Stomach (tissue), 9 donors: ENCODE measurements around the gene FCAMR. TPM values are rescaled to one million over a fixed set of nuclear protein-coding genes. Genes with fewer than 3 reads are reported as not detected.

Experiments used
- DNase-seq, 2 donors: peaks; one replicate each; pipeline versions ENCODE4 v3.0.0 to v3.0.0-alpha.2; 2013 to 2019
- H3K27ac ChIP-seq, 5 donors: fragments of 200-600 bp in 4 of 5; sonication (generic) in 4 of 5; one replicate each; pipeline ENCODE4 v1.5.1; 2013 to 2019; ENCODE audit warnings: mild to moderate bottlenecking in 1 of 5, moderate library complexity in 1 of 5
- H3K27me3 ChIP-seq, 3 donors: fragments of 200-600 bp; sonication (generic); one replicate each; pipeline ENCODE4 v1.5.1; 2017 to 2019; ENCODE audit warnings: mixed run types in 1 of 3
- H3K36me3 ChIP-seq, 4 donors: fragments of 200-600 bp; sonication (generic); 1 replicate in 3 of 4; 2 replicates in 1 of 4; pipeline ENCODE4 v1.5.1; 2016 to 2019
- H3K4me1 ChIP-seq, 4 donors: fragments of 200-600 bp; sonication (generic); one replicate each; pipeline ENCODE4 v1.5.1; 2016 to 2019
- H3K4me3 ChIP-seq, 4 donors: fragments of 200-600 bp; sonication (generic) in 3 of 4; one replicate each; pipeline ENCODE4 v1.5.1; 2016 to 2019; ENCODE audit warnings: mild to moderate bottlenecking in 1 of 4
- H3K9me3 ChIP-seq, 4 donors: fragments of 200-600 bp; sonication (generic); one replicate each; pipeline ENCODE4 v1.5.1; 2016 to 2019
- EP300 ChIP-seq: sonication (generic); formaldehyde crosslinking; IDR thresholded peaks from one replicate; pipeline ENCODE4 v1.6.1; 2017; ENCODE audit warnings: antibody characterized with exemption
- POLR2A ChIP-seq, 4 donors: fragments of 450-650 bp; IDR thresholded peaks; one replicate each; pipeline ENCODE4 v1.6.1; 2016; ENCODE audit warnings: antibody characterized with exemption in 4 of 4, control low read depth in 2 of 4, mild to moderate bottlenecking in 1 of 4, moderate library complexity in 1 of 4
- POLR2AphosphoS5 ChIP-seq, 3 donors: sonication (generic); formaldehyde crosslinking; IDR thresholded peaks; one replicate each; pipeline ENCODE4 v1.6.1; 2016; ENCODE audit warnings: antibody characterized with exemption in 3 of 3
- WGBS, 5 donors: extraction: QIAGEN DNeasy Blood & Tissue Kit in 3 of 5; methylation state at CpG; one replicate each; pipeline versions ENCODE4 v1.1.5 to v1.1.7; 2013 to 2018; 5-methylcytosine and 5-hydroxymethylcytosine counted together
- intact Hi-C: fragments of 100-400 bp; cut with DNase I; formaldehyde crosslinking; loops from one replicate; pipeline ENCODE4 v1.15.1; 2023; ENCODE audit warnings: low total_unique reads
- polyA plus RNA-seq, 3 donors: library from polyadenylated mRNA; stranded (reverse); fragments of 200-250 nt; gene quantifications; one replicate each; pipeline ENCODE4 v1.2.3, GENCODE V29; 2013
- total RNA-seq, 5 donors: library from RNA; depleted of rRNA; stranded (reverse); fragments of >200 nt; gene quantifications; one replicate each; pipeline versions ENCODE4 v1.1.0 to v1.2.3, GENCODE V29; 2014 to 2016
- TF ChIP-seq, protein P1 (sequence below), 7 experiments: fragments of 450-650 bp in 4 of 7; fragments of 200-600 bp in 3 of 7; sonication (generic) in 3 of 7; IDR thresholded peaks; one replicate each; pipeline ENCODE4 v1.5.1; 2016 to 2019; ENCODE audit warnings: antibody characterized with exemption in 7 of 7, control low read depth in 2 of 7, mild to moderate bottlenecking in 1 of 7
- donor health status: healthy with polysubstance abuse.
- donor health status: Bipolar disorder and iron deficiency.
- donor health status: healthy.

FCAMR gene
- total and polyA plus RNA-seq, 8 donors: 0.30 to 0.58 (median 0.37) TPM; not detected in 5

DNA sequence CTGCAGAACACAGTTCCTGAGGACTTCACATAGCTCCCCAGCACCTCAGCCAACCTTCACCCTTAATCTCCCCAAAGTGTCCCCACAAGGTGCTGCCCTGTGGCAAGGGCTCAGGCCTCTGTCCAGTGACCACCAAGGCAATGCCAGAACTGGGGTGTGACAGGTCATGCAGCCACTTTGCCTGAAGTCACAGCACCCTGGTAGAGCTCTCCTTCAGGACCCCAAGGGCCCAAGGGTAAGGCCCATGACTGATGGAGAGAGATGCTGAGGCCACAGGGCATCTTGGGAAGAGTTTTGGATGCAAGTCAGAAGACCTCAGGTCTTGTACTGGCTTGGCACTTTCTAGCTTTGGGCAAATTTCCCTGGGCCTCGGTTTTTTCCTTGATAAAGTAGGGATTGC is 47.7 kb downstream of the FCAMR start:
- H3K36me3 ChIP-seq: no peaks in the 10 kb centered on the region
- H3K9me3 ChIP-seq: no peaks in the 10 kb centered on the region
- WGBS, 5 donors: 11 to 75% (median 50%) methylated on average over 1 of the region's 1 CpG

DNA sequence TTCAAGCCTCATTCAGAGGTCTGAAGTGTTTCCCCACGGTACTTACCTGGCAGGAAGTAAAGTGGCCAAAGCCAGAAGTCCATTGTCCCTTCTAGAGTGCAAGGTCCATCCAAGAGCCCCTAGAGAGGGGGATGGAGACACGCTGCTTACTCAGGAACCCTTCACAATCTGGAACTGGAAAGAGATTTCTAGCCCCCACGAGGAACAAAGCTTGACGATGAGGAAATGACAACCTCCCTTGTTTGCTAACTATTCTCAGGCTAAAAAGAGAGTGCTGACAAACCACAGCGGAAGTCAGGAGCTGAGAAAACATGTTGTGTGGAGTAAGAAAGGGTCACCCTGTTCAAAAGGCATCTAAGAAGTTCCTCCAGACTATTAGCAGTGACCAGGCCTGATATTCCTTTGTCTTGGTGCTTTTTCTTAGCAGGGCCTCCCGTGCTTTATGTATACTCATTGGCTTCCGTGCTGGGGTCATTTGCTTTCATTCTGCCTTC is 48.4 kb downstream of the FCAMR start, which contains the start of gene FCMR:
Gene FCMR (minus strand): TSS at position 170 of the 494 bp plus-strand sequence. CDS start 87 bp downstream, at position 83.
- peak in 1 of 2 donors; percentile 83 for DNase-seq
- H3K27me3 ChIP-seq: no peaks in the 10 kb centered on the region
- H3K4me1 ChIP-seq: peaks cover 5 to 15% (median 10%) of the 10 kb centered on the region in 4 donors
- no peaks in the 10 kb centered on the region for H3K36me3 ChIP-seq
- WGBS, 5 donors: 17 to 45% (median 33%) methylated on average over 7 of the region's 7 CpGs
- H3K9me3 ChIP-seq: no peaks in the 10 kb centered on the region
- TF ChIP-seq EP300 (no peak), POLR2AphosphoS5 (IDR thresholded peaks at IDR 0.05) (peak in 2 of 3 donors; percentile 16 to 45), POLR2A (IDR thresholded peaks at IDR 0.05) (no peak)
- TF ChIP-seq, protein P1, sequence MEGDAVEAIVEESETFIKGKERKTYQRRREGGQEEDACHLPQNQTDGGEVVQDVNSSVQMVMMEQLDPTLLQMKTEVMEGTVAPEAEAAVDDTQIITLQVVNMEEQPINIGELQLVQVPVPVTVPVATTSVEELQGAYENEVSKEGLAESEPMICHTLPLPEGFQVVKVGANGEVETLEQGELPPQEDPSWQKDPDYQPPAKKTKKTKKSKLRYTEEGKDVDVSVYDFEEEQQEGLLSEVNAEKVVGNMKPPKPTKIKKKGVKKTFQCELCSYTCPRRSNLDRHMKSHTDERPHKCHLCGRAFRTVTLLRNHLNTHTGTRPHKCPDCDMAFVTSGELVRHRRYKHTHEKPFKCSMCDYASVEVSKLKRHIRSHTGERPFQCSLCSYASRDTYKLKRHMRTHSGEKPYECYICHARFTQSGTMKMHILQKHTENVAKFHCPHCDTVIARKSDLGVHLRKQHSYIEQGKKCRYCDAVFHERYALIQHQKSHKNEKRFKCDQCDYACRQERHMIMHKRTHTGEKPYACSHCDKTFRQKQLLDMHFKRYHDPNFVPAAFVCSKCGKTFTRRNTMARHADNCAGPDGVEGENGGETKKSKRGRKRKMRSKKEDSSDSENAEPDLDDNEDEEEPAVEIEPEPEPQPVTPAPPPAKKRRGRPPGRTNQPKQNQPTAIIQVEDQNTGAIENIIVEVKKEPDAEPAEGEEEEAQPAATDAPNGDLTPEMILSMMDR (IDR thresholded peaks at IDR 0.05): no peak
- peak within 1 kb of the TSS in 2 of 4 donors; percentile 20 for H3K4me3 ChIP-seq
- peak within 1 kb of the TSS; percentile 41 to 71 (median 63) for H3K27ac ChIP-seq
- intact Hi-C loops: no loop called here

More for the DNA sequence above, 47.7 kb downstream of the FCAMR start:
- Histone ChIP-seq H3K4me1 (peaks cover 5 to 19% (median 12%) of the 10 kb centered on the region in 4 donors), H3K4me3 (no peak overlapping the region), H3K27ac (peak overlapping the region; percentile 0 to 71 (median 63)), H3K27me3 (no peaks in the 10 kb centered on the region)
- no peak for DNase-seq
- TF ChIP-seq, protein P1 (IDR thresholded peaks at IDR 0.05): no peak
- TF ChIP-seq POLR2AphosphoS5 (IDR thresholded peaks at IDR 0.05) (no peak), POLR2A (IDR thresholded peaks at IDR 0.05) (no peak), EP300 (no peak)
- intact Hi-C loops: no loop called here

- H3K27ac ChIP-seq: no peak overlapping the region
- no peak for DNase-seq
- no peaks in the 10 kb centered on the region for H3K36me3 ChIP-seq
- intact Hi-C loops: loop anchor here (10.0 kb wide), 1 partner anchor 283 kb away; the partner anchor contains the start of gene DYRK3
- no peak for TF ChIP-seq EP300
- TF ChIP-seq, protein P1 (IDR thresholded peaks at IDR 0.05): no peak
- TF ChIP-seq POLR2AphosphoS5 (IDR thresholded peaks at IDR 0.05): no peak
- TF ChIP-seq POLR2A (IDR thresholded peaks at IDR 0.05): no peak
- peaks cover 0 to 7% (median 0%) of the 10 kb centered on the region in 3 donors for H3K27me3 ChIP-seq
- H3K4me3 ChIP-seq: no peak overlapping the region
- no peaks in the 10 kb centered on the region for H3K9me3 ChIP-seq
- WGBS, 5 donors: 77 to 85% (median 82%) methylated on average over 3 of the region's 3 CpGs
- peaks cover 5 to 15% (median 8%) of the 10 kb centered on the region in 4 donors for H3K4me1 ChIP-seq
Observed at GRCh38 chr1:206918076-206918475, 52.2 kb downstream of the FCAMR start.

- Histone ChIP-seq H3K27me3 (peaks cover 0 to 13% (median 0%) of the 10 kb centered on the region in 3 donors), H3K36me3 (no peaks in the 10 kb centered on the region), H3K9me3 (no peaks in the 10 kb centered on the region), H3K4me1 (peaks cover 0 to 11% (median 4%) of the 10 kb centered on the region in 4 donors), H3K4me3 (no peak overlapping the region), H3K27ac (no peak overlapping the region)
- 71 to 85% (median 79%) methylated on average over 8 of the region's 8 CpGs for WGBS, 5 donors
- TF ChIP-seq EP300: no peak
- TF ChIP-seq, protein P1 (IDR thresholded peaks at IDR 0.05): no peak
- TF ChIP-seq POLR2A (IDR thresholded peaks at IDR 0.05): no peak
- TF ChIP-seq POLR2AphosphoS5 (IDR thresholded peaks at IDR 0.05): no peak
- intact Hi-C loops: loop anchor here (10.0 kb wide), 1 partner anchor 281 kb away; the partner anchor contains the start of gene DYRK3
- no peak for DNase-seq
Observed at GRCh38 chr1:206916000-206916709, 54.1 kb downstream of the FCAMR start.
